Mammary epithelial cell (primary cell): ENCODE data around the gene CERS4.

Experiments
- EZH2 ChIP-seq: IDR thresholded peaks from 2 replicates; pipeline ENCODE4 v1.6.1; 2012; ENCODE audit warnings: low read length, inconsistent platforms, borderline replicate concordance
- TF ChIP-seq, protein P1 (sequence below), 2 donors: IDR thresholded peaks in 1 of 2; conservative IDR thresholded peaks in 1 of 2; 2 replicates each; pipeline ENCODE4 v1.5.1; 2011 to 2012; ENCODE audit warnings: inconsistent platforms in 2 of 2, low read length in 2 of 2, mild to moderate bottlenecking in 2 of 2, control low read depth in 1 of 2, low read depth in 1 of 2; ENCODE audit not compliant: insufficient read depth in 1 of 2; ENCODE audit errors: extremely low read depth in 1 of 2

DNA sequence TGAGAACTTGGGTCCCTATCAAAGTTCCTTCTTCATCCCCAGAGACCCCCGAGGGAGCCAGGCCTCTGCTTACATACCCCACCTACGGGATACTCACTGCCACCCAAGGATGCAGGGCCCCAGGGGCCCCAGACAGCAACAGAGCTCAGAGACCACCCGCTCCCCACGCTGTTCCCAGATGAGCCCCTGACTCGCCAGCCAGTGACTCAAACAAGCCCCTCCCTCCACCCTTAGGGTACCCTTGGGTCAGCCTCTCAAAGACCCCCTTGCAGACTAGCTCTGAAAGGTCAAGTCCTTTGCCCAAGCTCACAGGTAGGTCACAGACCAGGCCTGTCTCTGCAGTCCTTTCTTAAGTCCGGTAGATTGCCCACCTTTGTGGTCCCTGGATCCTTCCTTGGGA, 53.3 kb downstream of the CERS4 start:
- TF ChIP-seq, protein P1, sequence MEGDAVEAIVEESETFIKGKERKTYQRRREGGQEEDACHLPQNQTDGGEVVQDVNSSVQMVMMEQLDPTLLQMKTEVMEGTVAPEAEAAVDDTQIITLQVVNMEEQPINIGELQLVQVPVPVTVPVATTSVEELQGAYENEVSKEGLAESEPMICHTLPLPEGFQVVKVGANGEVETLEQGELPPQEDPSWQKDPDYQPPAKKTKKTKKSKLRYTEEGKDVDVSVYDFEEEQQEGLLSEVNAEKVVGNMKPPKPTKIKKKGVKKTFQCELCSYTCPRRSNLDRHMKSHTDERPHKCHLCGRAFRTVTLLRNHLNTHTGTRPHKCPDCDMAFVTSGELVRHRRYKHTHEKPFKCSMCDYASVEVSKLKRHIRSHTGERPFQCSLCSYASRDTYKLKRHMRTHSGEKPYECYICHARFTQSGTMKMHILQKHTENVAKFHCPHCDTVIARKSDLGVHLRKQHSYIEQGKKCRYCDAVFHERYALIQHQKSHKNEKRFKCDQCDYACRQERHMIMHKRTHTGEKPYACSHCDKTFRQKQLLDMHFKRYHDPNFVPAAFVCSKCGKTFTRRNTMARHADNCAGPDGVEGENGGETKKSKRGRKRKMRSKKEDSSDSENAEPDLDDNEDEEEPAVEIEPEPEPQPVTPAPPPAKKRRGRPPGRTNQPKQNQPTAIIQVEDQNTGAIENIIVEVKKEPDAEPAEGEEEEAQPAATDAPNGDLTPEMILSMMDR (conservative IDR thresholded peaks at IDR 0.05 in 1 of 2, IDR thresholded peaks at IDR 0.05 in 1 of 2; ENCODE audit: extremely low read depth in 1 of 2, insufficient read depth in 1 of 2, low read depth in 1 of 2, low read length in 2 of 2): no peak
- no peak for TF ChIP-seq EZH2
